OCI-LY7 (cell line): ENCODE measurements around the gene SLC16A12. TPM values are rescaled to one million over a fixed set of nuclear protein-coding genes. Genes with fewer than 3 reads are reported as not detected.

Experiments
- BruUV-seq: library from RNA; stranded (reverse); fragments of 400-500 nt; replicated peaks from 2 replicates; lab custom pipeline; 2021; lab: Mats Ljungman, UMichigan
- CTCF ChIA-PET: fragments of 300-600 bp; sonication (Branson Sonifier 250); formaldehyde crosslinking; loops from one replicate; lab custom pipeline; 2022; ENCODE audit warnings: antibody characterized with exemption; ENCODE audit not compliant: unreplicated experiment; lab: Charles Lee
- POLR2A ChIA-PET: fragments of 300-600 bp; sonication (Branson Sonifier 250); formaldehyde crosslinking; loops from one replicate; lab custom pipeline; 2022; ENCODE audit warnings: antibody characterized with exemption; lab: Charles Lee
- DNase-seq: peaks from one replicate; pipeline ENCODE4 v3.0.0-alpha.2; 2015; ENCODE audit warnings: low spot score
- H2AFZ ChIP-seq: fragments of 200-600 bp; sonication (generic), shearing (Covaris generic); 2 replicates; pipeline ENCODE4 v1.6.1; 2014; ENCODE audit warnings: mild to moderate bottlenecking, antibody characterized with exemption, low read length, moderate library complexity
- H3K27ac ChIP-seq: fragments of 200-600 bp; sonication (generic); 2 replicates; pipeline ENCODE4 v1.5.1; 2014; ENCODE audit warnings: mixed run types, low read depth, mild to moderate bottlenecking, moderate library complexity, low read length, inconsistent platforms; ENCODE audit not compliant: poor library complexity, severe bottlenecking
- H3K36me3 ChIP-seq: fragments of 200-600 bp; sonication (generic); 2 replicates; pipeline ENCODE4 v1.6.1; 2014; ENCODE audit warnings: mild to moderate bottlenecking, antibody characterized with exemption, low read length, moderate library complexity, mixed read lengths; ENCODE audit not compliant: insufficient read depth
- H3K4me1 ChIP-seq: fragments of 200-600 bp; sonication (generic); 2 replicates; pipeline ENCODE4 v1.5.1; 2014; ENCODE audit warnings: mild to moderate bottlenecking, low read length; ENCODE audit not compliant: insufficient read depth, poor library complexity, severe bottlenecking
- H3K4me2 ChIP-seq: fragments of 200-600 bp; sonication (generic); 2 replicates; pipeline ENCODE4 v1.6.1; 2014; ENCODE audit warnings: mild to moderate bottlenecking, low read length
- H3K4me3 ChIP-seq: fragments of 200-600 bp; sonication (generic); 2 replicates; pipeline ENCODE4 v1.5.1; 2014; ENCODE audit warnings: mild to moderate bottlenecking, low read depth, low read length; ENCODE audit not compliant: poor library complexity, severe bottlenecking
- H3K79me2 ChIP-seq: fragments of 200-600 bp; sonication (generic); 2 replicates; pipeline ENCODE4 v1.6.1; 2016; ENCODE audit warnings: low read depth, mild to moderate bottlenecking, low read length, moderate library complexity, mixed read lengths; ENCODE audit not compliant: insufficient read depth
- H3K9me2 ChIP-seq: fragments of 200-600 bp; sonication (generic); 2 replicates; pipeline ENCODE4 v1.6.1; 2016; ENCODE audit warnings: mild to moderate bottlenecking, low read length, mixed read lengths; ENCODE audit not compliant: insufficient read depth
- H3K9me3 ChIP-seq: fragments of 200-600 bp; sonication (generic); 2 replicates; pipeline ENCODE4 v1.6.1; 2014; ENCODE audit warnings: mild to moderate bottlenecking, mixed run types, low read length, mixed read lengths
- H4K20me1 ChIP-seq: fragments of 200-600 bp; sonication (generic); 2 replicates; pipeline ENCODE4 v1.6.1; 2014; ENCODE audit warnings: mild to moderate bottlenecking, antibody characterized with exemption, low read length, moderate library complexity, mixed read lengths; ENCODE audit not compliant: insufficient read depth
- CTCF ChIP-seq: fragments of 200-600 bp; sonication (generic); conservative IDR thresholded peaks from 2 replicates; pipeline ENCODE4 v1.5.1; 2014; ENCODE audit warnings: mild to moderate bottlenecking, antibody characterized with exemption, low read length, moderate library complexity, mixed read lengths
- EZH2phosphoT487 ChIP-seq: fragments of 200-600 bp; sonication (generic); IDR thresholded peaks from 2 replicates; pipeline ENCODE4 v1.6.1; 2018; ENCODE audit warnings: low read depth, borderline replicate concordance, mild to moderate bottlenecking, mixed run types, antibody characterized with exemption, low read length, moderate library complexity, mixed read lengths
- intact Hi-C: fragments of 100-400 bp; cut with micrococcal nuclease; formaldehyde crosslinking; loops from one replicate; pipeline ENCODE4 v1.10.0; 2022; ENCODE audit not compliant: unreplicated experiment
- total RNA-seq, 2 experiments: library from RNA; depleted of rRNA in 1 of 2; stranded (reverse); fragments of >200 nt in 1 of 2; shearing (Covaris generic) in 1 of 2; gene quantifications; 2 replicates each; pipeline ENCODE4 v1.2.3, GENCODE V29; 2014 to 2022

The SLC16A12 gene
- total RNA-seq, 2 experiments from 2014 or later = not detected

- intact Hi-C loops = no loop called here
- POLR2A ChIA-PET = interaction anchor here (0.6 kb wide), 1 partner anchor 14 kb away, joined by 5 read pairs; no protein-coding TSS in a partner anchor
- no peak for DNase-seq
- Histone ChIP-seq H3K79me2 (no peaks in the 10 kb centered on the region), H2AFZ (no peak overlapping the region), H3K4me1 (no peaks in the 10 kb centered on the region), H3K9me3 (no peaks in the 10 kb centered on the region), H4K20me1 (no peaks in the 10 kb centered on the region), H3K27ac (no peak overlapping the region), H3K36me3 (no peaks in the 10 kb centered on the region), H3K4me2 (no peak overlapping the region), H3K4me3 (no peak overlapping the region), H3K9me2 (no peaks in the 10 kb centered on the region)
- CTCF ChIA-PET = no interaction called here
- BruUV-seq = no TSS peak
- TF ChIP-seq EZH2phosphoT487 (no peak), CTCF (no peak)
Measured at GRCh38 chr10:89522463-89522862, 12.9 kb downstream of the SLC16A12 start.

- no peak overlapping the region for H3K4me3 ChIP-seq
- POLR2A ChIA-PET = interaction anchor here (0.6 to 1.2 kb wide), 3 partner anchors 21 to 60 kb away, joined by 3 to 6 read pairs (median 3); no protein-coding TSS in a partner anchor
- no TSS peak for BruUV-seq
- H3K79me2 ChIP-seq = no peaks in the 10 kb centered on the region
- H3K27ac ChIP-seq = no peak overlapping the region
- no peaks in the 10 kb centered on the region for H3K9me2 ChIP-seq
- H3K4me1 ChIP-seq = no peaks in the 10 kb centered on the region
- intact Hi-C loops = no loop called here
- H3K36me3 ChIP-seq = no peaks in the 10 kb centered on the region
- no peaks in the 10 kb centered on the region for H3K9me3 ChIP-seq
- CTCF ChIA-PET = no interaction called here
- no peaks in the 10 kb centered on the region for H4K20me1 ChIP-seq
- no peak overlapping the region for H2AFZ ChIP-seq
- TF ChIP-seq EZH2phosphoT487 (no peak), CTCF (no peak)
- H3K4me2 ChIP-seq = no peak overlapping the region
- no peak for DNase-seq
Measured at GRCh38 chr10:89521368-89521767, 14.0 kb downstream of the SLC16A12 start.

- POLR2A ChIA-PET = interaction anchor here (0.6 to 1.2 kb wide), 5 partner anchors 12 to 1120 kb away, joined by 3 to 6 read pairs (median 3); no protein-coding TSS in a partner anchor
- no peaks in the 10 kb centered on the region for H3K36me3 ChIP-seq
- CTCF ChIA-PET = no interaction called here
- no peak overlapping the region for H2AFZ ChIP-seq
- H3K27ac ChIP-seq = no peak overlapping the region
- no peaks in the 10 kb centered on the region for H3K79me2 ChIP-seq
- no peak overlapping the region for H3K4me3 ChIP-seq
- DNase-seq = no peak
- no peaks in the 10 kb centered on the region for H3K4me1 ChIP-seq
- H3K9me2 ChIP-seq = no peaks in the 10 kb centered on the region
- no peaks in the 10 kb centered on the region for H3K9me3 ChIP-seq
- BruUV-seq = no TSS peak
- TF ChIP-seq CTCF (no peak), EZH2phosphoT487 (no peak)
- intact Hi-C loops = no loop called here
- no peaks in the 10 kb centered on the region for H4K20me1 ChIP-seq
- H3K4me2 ChIP-seq = no peak overlapping the region
Measured at GRCh38 chr10:89520706-89521105, 14.7 kb downstream of the SLC16A12 start.
